HG02759 (cell line): Measurements from ENCODE around the gene CFAP73.
"Not testable (repeated sequence)": the region's sequence is repeated elsewhere in the genome, so short reads cannot be mapped to it uniquely, and the experiment has no call there.

Source experiments
- ATAC-seq: cut with Tn5 transposase; IDR thresholded peaks from one replicate; pipeline ENCODE4 v1.9.1; 2021; ENCODE audit warnings: mild to moderate bottlenecking, moderate library complexity; ENCODE audit not compliant: unreplicated experiment

The CFAP73 gene

GRCh38 chr12:113141716-113142115 is 7.8 kb upstream of the CFAP73 start:
- not testable (repeated sequence) for ATAC-seq

GRCh38 chr12:113142173-113142885 is 7.2 kb upstream of the CFAP73 start:
- ATAC-seq: no peak

- ATAC-seq: no peak
Measured at GRCh38 chr12:113142886-113143332, 6.6 kb upstream of the CFAP73 start.

- ATAC-seq: no peak
Measured at GRCh38 chr12:113143959-113144358, 5.6 kb upstream of the CFAP73 start.

- no peak for ATAC-seq
Measured at GRCh38 chr12:113144806-113145205, 4.7 kb upstream of the CFAP73 start.

- ATAC-seq: no peak
Measured at GRCh38 chr12:113145720-113146551, 3.6 kb upstream of the CFAP73 start.

- ATAC-seq: no peak
Measured at GRCh38 chr12:113146999-113147398, 2.5 kb upstream of the CFAP73 start.

GRCh38 chr12:113151655-113152054 is 2.1 kb downstream of the CFAP73 start:
- ATAC-seq: no peak

DNA sequence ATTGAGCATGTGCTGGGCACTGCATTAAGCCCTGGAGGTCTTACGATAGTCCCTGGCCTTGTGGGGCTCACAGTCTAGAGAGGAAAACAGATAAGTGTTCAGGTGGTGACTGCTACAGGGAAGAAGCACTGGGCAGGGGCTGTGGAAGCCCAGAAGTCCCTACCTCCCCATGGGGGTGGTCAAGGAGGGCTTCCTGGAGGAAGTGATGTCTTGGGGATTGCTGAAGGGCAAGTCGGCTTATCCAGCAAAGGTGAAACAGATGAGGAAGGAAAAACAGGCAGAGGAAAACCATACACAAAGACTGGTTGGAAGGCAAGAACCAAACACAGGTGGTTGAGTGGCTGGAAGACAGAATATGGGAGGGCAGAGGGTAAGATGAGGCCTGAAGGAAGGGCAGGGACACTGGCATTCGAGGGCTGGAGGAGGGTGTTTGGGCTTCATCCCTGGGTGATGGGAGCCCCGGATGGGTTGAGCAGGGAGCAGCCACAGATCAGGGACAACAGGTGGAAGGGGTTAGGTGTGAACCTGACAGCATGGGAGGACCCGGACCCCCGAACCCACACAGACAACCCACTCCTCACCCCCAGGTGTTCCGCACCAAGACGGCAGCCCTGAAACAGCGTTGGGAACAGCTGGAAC is 2.8 kb downstream of the CFAP73 start:
- no peak for ATAC-seq

- peak; percentile 69 for ATAC-seq
Measured at GRCh38 chr12:113152835-113153814, 3.6 kb downstream of the CFAP73 start.

GRCh38 chr12:113154351-113154973 is 4.9 kb downstream of the CFAP73 start:
- no peak for ATAC-seq

DNA sequence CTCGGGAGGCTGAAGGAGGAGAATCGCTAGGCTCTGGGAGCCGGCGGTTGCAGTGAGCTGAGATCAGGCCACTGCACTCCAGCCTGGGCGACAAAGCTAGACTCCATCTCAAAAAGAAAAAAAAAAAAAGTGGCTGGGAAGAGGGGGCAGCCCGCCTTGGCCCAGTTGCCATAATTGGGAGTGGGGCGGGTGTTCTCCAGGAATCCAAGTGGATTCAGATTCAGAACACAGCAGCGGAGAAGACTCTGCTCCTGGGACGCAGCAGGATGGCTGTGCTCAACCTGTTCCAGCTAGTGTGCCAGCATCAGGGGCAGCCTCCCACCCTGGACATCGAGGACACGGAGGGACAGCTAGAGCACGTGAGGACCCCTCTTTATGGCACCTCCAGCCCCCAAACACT is 5.5 kb downstream of the CFAP73 start:
- no peak for ATAC-seq

- no peak for ATAC-seq
Measured at GRCh38 chr12:113155646-113156045, 6.1 kb downstream of the CFAP73 start.

DNA sequence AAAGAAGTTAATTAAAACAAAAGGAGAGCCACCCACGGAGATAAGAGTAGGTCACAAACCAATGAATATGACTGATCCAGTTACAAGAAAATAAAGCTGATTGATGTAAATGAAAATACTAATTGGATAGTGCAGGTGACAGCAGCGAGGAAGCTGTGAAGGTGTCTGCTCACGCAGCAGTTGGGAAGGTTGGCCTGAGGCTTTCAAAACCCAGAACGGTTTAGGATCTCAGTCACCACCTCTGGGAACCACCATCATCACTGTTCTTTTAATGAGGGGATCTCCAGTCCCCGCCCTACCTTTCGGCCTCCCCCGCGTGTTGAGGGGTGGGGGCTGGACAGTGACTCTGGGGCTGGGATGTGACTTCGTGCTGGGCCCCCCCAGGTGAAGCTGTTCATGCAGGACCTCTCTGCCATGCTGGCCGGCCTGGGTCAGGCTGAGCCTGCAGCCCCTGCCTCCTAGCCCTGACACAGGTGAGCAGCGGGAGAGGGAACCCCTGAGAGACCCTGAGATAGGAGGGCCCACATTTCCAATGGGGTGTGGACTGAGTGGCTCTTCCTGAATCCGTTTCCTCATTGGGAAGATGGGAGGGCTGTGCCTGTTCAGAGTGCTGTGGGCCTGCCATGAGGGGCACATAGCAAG is 7.8 kb downstream of the CFAP73 start:
- ATAC-seq: no peak

GRCh38 chr12:113158439-113159203 is 9.1 kb downstream of the CFAP73 start:
- ATAC-seq: no peak

GRCh38 chr12:113159937-113160336 is 10.4 kb downstream of the CFAP73 start:
- no peak for ATAC-seq

DNA sequence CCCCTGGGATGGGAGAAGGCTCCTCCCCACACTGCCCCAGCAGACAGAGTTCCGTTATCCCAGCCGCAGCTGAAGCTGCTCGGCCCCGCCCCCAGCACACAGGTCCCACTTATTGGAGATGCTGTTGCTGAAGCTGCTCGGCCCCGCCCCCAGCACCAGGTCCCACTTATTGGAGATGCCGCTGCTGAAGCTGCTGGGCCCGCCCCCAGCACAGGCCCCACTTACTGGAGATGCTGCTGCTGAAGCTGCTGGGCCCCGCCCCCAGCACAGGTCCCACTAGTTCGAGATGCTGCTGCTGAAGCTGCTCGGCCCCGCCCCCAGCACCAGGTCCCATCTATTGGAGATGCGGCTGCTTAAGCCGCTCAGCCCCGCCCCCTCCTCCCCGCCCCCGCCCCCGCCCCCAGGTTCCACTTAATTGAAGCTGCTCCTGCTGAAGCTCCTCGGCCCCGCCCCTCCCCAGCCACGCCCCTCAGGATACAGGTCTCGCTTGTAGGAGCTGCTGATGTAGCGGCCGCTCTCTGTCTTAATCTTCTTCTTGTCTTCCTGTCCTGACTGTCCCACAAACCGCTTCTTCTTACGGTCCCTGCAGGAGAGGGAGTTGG is 12.0 kb downstream of the CFAP73 start:
- no peak for ATAC-seq
